GM12865 (cell line): ENCODE results near the gene ACBD6.

ENCODE experiments used
- DNase-seq: peaks from one replicate; pipeline ENCODE4 v3.0.0; 2010; ENCODE audit warnings: low read depth
- H3K4me3 ChIP-seq: 2 replicates; pipeline ENCODE4 v1.5.1; 2011; ENCODE audit warnings: mild to moderate bottlenecking, low read depth, low read length, control low read depth
- TF ChIP-seq, protein P1 (sequence below): IDR thresholded peaks from 2 replicates; pipeline ENCODE4 v1.5.1; 2011; ENCODE audit warnings: low read length, control low read depth, low read depth, inconsistent platforms; ENCODE audit not compliant: insufficient read depth; ENCODE audit errors: missing control alignments

The ACBD6 gene

DNA sequence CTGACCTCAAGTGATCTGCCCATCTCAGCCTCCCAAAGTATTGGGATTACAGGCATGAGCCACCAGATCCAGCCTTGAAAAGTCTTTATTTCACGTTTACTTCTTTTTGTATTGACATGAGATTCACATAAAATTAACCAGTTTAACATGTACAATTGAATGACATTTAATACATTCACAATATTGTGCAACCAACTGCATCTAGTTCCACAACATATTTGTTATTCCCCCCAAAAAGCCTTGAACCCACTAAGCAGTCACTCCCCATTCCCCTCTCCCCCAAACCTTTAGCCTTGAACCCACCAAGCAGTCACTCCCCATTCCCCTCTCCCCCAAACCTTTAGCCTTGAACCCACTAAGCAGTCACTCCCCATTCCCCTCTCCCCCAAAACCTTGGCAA lies 62.0 kb downstream of the ACBD6 start:
- H3K4me3 ChIP-seq = no peak overlapping the region
- no peak for DNase-seq
- TF ChIP-seq, protein P1, sequence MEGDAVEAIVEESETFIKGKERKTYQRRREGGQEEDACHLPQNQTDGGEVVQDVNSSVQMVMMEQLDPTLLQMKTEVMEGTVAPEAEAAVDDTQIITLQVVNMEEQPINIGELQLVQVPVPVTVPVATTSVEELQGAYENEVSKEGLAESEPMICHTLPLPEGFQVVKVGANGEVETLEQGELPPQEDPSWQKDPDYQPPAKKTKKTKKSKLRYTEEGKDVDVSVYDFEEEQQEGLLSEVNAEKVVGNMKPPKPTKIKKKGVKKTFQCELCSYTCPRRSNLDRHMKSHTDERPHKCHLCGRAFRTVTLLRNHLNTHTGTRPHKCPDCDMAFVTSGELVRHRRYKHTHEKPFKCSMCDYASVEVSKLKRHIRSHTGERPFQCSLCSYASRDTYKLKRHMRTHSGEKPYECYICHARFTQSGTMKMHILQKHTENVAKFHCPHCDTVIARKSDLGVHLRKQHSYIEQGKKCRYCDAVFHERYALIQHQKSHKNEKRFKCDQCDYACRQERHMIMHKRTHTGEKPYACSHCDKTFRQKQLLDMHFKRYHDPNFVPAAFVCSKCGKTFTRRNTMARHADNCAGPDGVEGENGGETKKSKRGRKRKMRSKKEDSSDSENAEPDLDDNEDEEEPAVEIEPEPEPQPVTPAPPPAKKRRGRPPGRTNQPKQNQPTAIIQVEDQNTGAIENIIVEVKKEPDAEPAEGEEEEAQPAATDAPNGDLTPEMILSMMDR = no peak

DNA sequence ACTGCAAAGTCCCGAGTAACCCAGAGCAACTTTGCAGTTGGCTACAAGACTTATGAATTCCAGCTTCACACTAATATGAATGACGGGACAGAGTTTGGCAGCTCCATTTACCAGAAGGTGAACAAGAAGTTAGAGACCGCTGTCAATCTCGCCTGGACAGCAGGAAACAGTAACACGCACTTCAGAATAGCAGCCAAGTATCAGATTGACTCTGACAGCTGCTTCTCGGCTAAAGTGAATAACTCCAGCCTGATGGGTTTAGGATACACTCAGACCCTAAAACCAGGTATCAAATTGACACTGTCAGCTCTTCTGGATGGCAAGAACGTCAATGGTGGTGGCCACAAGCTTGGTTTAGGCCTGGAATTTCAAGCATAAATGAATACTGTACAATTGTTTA lies 66.8 kb downstream of the ACBD6 start:
- H3K4me3 ChIP-seq = no peak overlapping the region
- DNase-seq = no peak
- TF ChIP-seq, protein P1 = no peak

DNA sequence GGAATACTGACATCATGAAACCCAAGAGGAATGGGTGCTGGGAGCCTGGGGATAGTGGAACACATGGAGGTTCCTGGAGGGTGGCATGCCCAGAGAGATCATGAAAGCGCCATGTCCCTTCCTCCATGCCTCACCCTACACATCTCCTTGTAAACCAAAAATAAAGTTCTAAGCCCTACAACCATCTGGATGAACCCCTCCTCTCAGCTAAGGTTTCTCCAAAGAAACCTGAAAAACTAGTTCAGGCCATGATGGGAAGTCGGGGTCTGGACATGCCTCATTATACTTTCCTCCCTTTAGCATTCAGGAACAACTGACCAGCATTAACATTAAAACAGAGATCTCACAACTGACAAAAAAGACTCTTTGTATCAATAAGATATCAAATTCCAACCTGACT lies 68.5 kb downstream of the ACBD6 start:
- DNase-seq = no peak
- TF ChIP-seq, protein P1 = no peak
- no peak overlapping the region for H3K4me3 ChIP-seq

DNA sequence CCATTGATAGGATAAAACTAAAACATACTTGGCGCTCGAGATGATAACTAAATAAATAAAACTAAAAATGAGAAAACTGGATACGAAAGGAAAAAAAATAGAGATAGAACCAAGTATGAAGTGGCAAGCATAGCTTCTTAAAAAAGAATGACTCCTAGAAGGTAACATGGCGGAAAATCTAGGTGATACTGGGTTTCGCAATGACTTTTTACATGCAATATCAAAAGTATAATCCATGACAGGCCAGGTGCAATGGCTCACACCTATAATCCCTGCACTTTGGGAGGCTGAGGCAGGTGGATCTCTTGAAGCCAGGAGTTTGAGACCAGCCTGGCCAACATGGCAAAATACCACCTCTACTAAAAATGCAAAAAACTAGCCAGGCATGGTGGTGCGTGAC lies 70.7 kb downstream of the ACBD6 start:
- H3K4me3 ChIP-seq = no peak overlapping the region
- no peak for DNase-seq
- TF ChIP-seq, protein P1 = no peak

DNA sequence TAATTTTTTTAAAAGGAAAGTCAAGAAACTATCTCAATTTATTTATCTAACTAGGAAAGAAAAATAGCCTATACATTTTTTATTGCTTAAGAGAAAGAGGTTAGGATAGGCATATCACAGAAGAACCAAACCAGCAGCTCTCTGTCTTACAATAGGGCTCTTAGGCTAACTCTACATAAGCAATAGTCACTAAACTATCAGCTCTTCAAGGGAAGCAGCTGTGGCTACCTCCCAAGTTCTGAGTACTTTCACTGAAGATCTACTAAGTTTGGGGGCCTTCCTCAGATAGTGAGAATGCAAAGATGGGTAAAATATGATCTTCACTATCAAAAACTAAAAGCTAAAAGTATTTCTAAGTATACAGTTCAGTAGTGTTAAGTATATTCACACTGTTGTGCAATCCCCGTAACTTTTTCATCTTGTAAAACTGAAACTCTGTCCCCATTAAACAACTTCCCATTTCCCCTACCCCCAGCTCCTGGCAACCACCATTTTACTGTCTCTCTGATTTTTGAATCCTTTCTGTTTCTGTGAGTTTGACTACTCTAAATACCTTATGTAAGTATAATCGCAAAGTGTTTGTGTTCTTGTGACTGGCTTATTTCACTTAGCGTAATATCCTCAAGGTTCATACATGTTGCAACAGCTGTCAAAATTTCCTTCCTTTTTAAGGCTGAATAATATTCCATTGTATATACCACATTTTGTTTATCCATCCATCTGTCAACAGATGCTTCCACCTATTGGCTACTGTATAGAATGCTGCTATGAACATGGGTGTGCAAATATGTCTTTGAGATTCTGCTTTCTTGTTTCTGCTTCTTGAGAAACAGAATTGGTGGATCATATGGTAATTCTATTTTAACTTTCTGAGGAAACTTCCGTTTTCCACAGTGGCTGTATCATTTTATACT lies 73.3 kb downstream of the ACBD6 start:
- no peak overlapping the region for H3K4me3 ChIP-seq
- TF ChIP-seq, protein P1 = no peak
- peak; percentile 4 for DNase-seq

DNA sequence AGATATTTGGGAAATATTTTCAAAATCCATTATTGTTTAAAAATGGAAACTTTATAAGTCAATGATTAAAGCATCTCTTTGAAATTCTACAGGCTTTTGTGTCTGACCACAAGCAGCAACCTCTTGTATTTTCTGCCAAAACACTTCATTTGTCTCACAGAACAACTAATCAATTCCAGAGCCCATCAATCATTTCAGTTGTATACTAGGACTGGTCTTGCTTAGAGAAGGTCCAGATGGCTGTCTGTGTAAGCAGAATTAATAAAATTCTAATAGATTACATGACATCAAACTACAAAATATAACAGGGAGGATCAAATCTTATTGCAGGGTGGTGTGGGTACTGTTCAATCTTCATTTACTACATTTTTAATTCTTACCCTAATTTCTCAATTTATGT lies 76.4 kb downstream of the ACBD6 start:
- H3K4me3 ChIP-seq = no peak overlapping the region
- TF ChIP-seq, protein P1 = no peak
- no peak for DNase-seq
